ENCODE data around the gene CDH23.

Gene CDH23

GRCh38 chr10:71812016-71812912 is 415.5 kb downstream of the CDH23 start:
- no peak for FAIRE-seq

DNA sequence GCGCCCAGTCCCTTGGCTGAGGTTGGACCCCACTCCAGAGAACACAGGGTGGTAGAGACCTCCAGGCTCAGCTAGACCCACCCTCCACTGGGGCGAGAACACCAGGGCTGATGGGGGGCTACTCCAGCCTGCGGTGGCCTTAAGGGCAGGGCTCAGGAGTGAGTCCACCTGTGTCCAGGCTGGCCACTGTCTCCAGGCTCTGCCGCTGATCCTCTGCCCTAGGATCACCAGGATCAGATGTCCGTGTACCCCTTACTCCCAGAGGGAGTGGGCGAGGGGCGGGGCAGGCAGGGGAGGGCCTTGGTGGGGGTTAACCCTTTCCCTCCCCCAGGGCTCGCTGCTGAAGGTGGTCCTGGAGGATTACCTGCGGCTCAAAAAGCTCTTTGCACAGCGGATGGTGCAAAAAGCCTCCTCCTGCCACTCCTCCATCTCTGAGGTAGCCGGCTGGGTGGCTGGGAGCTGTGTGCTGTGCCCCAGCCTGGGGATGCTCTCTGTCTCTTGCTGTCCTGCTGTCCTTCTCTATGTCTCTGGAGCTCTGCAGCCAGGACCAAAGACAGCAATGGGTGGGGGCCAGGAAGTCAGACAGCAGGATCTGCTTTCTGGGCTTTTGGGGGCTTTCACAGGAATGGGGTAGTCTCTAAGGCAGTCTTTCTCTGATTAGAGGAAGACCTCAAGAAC is 416.3 kb downstream of the CDH23 start:
- no peak for FAIRE-seq

GRCh38 chr10:71814922-71815411 is 418.2 kb downstream of the CDH23 start:
- FAIRE-seq, result no peak

GRCh38 chr10:71815515-71816130 is 418.9 kb downstream of the CDH23 start:
- FAIRE-seq, result no peak

- FAIRE-seq, result no peak
Observed at GRCh38 chr10:71816421-71816851, 419.7 kb downstream of the CDH23 start.

DNA sequence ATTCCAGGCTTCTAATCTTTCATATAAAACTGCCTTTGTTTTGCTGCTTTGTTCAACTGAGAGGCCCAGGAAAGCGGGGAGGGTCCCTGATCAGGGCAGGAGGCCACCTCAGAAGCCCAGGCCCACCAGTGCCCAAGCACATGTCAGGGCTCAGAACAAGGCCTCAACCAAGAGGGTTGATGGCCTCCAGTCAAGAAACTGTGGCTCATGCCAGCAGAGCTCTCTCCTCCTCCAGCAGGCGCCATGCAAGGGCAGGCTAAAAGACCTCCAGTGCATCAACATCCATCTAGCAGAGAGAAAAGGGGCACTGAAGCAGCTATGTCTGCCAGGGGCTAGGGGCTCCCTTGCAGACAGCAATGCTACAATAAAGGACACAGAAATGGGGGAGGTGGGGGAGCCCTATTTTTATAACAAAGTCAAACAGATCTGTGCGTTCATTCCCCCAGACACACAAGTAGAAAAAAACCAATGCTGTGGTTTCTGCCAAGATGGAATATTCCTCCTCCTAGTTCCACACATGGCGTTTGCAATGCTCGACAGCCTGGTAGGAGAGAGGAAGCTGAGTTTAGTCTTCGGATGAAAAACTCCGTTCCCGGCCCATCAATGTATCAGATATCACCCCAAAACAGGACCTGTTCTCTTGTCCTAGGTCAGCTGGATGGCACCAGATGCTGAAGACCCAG is 420.4 kb downstream of the CDH23 start:
- FAIRE-seq, result no peak

GRCh38 chr10:71817831-71818655 is 421.3 kb downstream of the CDH23 start:
- no peak for FAIRE-seq

- FAIRE-seq, result no peak
Observed at GRCh38 chr10:71818674-71819260, 422.0 kb downstream of the CDH23 start.

DNA sequence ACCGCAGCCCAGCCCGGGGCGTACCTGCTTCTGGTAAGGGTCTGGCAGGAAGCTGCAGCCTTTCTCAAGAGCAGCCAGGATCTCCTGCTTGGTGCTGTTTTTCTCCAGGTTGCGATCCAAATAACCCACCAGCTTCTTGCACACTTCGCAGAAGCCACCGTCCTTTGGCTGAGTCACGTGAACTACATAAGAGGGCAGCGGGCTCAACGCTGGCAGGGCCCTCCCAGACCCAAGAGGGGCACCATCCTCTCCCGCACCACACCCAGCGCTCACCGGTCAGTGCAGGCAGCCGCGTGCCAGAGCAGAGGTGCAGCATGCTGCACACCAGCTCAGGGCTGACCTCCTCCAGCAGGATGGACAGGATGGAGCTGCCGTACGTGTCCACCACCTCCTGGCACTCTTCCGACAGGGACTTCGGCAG is 422.7 kb downstream of the CDH23 start:
- no peak for FAIRE-seq

GRCh38 chr10:71819985-71820384 is 423.3 kb downstream of the CDH23 start:
- no peak for FAIRE-seq

DNA sequence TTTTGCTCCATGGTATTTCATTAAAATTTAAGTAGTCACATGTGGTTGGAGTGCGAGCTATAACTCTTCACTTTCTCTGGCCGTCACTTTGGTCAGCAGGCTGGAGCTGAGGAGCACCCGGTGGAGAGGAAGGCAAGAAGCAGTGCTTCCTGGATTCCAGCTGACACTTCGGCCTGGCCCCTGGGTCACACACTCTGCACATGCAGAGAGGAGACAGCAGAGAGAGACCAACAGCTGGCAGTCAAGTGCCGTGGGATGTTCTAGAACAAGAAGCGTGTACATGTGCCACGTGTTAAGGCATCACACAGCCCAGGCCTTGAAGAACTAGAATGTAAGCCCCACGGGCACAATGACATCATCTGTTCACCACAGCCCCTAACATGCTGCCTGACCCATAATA is 424.2 kb downstream of the CDH23 start:
- FAIRE-seq, result no peak

GRCh38 chr10:71821909-71822763 is 425.4 kb downstream of the CDH23 start:
- FAIRE-seq, result no peak

GRCh38 chr10:71823356-71823755 is 426.6 kb downstream of the CDH23 start:
- no peak for FAIRE-seq

- FAIRE-seq, result no peak
Observed at GRCh38 chr10:71824333-71824732, 427.6 kb downstream of the CDH23 start.

DNA sequence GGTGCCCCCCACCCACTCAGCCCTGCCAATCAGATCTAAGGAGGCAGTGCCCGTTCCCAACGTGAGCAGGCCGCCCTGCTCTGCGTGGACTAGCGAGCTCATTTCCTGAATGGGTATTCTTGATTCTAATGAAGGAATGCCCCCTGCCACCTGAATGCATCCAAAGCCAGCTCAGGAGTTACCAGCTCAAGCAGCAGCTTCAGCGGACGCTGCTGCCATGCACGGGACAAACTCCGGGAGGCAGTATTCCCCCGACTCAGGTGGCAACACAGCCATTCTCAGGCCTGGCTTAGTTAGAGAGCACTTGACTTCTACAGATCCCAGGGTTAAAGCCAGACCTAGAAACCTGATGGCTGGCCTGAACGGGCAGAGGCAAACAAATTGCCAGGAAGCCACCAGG is 428.5 kb downstream of the CDH23 start:
- FAIRE-seq, result no peak

- FAIRE-seq, result no peak
Observed at GRCh38 chr10:71827852-71828251, 431.1 kb downstream of the CDH23 start.

GRCh38 chr10:71828702-71829101 is 432.0 kb downstream of the CDH23 start:
- FAIRE-seq, result no peak

GRCh38 chr10:71829171-71829570 is 432.5 kb downstream of the CDH23 start:
- FAIRE-seq, result no peak

- no peak for FAIRE-seq
Observed at GRCh38 chr10:71829896-71830295, 433.2 kb downstream of the CDH23 start.

- FAIRE-seq, result no peak
Observed at GRCh38 chr10:71830726-71831125, 434.0 kb downstream of the CDH23 start.
